Measurements from ENCODE around the gene NFATC4. TPM values are rescaled to one million over a fixed set of nuclear protein-coding genes. Genes with fewer than 3 reads are reported as not detected.

NFATC4 gene
- total and polyA plus RNA-seq, 2 experiments from 2014 or later, result 20.9 to 26.6 TPM

DNA sequence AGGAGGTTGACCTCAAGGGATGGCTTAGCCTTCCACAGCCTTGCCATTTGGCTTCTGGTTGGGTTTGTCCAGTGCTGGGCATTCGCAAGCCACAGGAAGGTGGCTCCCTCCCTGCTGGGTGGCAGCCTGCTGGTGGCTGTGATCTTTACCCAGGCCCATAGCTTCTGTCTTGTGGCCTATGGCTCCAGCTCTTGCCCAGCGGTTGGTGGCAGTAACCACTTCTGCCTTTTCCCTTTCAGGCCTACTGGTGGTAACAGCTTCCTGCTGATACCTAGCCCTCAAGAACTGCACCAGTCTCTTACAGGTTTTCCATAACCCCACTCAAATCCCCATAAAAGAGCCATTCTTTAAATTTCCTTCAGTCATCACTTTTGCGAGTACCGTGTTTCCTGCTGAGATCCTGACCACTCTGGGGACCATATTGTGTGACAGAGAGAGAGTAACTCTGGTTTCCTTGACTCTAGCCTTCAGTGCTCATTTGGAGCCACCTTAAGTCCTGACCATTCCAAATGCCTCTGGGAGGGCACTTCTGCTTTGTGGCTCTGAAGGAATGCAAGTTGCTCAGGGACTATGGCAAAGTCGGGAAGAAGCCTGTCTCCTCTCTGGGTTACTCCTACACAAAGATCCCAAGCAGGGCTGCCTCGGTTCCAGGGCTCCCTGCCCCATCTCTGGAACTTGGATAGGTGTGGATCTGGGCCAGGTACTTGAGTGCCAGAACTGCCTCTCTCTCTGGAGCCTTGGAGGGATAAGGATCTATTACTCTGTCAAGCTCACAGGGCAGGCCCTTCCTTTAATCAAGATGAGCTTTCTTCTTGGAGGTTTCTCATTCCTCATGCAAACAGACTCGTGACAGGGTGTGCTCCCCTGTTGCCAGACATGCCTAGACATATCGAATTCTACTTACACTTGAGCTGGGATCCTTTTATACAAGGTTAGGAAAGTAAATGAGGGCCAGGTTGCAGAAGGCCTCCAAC is 27.9 kb downstream of the NFATC4 start (continued):
- TF ChIP-seq, protein P1, sequence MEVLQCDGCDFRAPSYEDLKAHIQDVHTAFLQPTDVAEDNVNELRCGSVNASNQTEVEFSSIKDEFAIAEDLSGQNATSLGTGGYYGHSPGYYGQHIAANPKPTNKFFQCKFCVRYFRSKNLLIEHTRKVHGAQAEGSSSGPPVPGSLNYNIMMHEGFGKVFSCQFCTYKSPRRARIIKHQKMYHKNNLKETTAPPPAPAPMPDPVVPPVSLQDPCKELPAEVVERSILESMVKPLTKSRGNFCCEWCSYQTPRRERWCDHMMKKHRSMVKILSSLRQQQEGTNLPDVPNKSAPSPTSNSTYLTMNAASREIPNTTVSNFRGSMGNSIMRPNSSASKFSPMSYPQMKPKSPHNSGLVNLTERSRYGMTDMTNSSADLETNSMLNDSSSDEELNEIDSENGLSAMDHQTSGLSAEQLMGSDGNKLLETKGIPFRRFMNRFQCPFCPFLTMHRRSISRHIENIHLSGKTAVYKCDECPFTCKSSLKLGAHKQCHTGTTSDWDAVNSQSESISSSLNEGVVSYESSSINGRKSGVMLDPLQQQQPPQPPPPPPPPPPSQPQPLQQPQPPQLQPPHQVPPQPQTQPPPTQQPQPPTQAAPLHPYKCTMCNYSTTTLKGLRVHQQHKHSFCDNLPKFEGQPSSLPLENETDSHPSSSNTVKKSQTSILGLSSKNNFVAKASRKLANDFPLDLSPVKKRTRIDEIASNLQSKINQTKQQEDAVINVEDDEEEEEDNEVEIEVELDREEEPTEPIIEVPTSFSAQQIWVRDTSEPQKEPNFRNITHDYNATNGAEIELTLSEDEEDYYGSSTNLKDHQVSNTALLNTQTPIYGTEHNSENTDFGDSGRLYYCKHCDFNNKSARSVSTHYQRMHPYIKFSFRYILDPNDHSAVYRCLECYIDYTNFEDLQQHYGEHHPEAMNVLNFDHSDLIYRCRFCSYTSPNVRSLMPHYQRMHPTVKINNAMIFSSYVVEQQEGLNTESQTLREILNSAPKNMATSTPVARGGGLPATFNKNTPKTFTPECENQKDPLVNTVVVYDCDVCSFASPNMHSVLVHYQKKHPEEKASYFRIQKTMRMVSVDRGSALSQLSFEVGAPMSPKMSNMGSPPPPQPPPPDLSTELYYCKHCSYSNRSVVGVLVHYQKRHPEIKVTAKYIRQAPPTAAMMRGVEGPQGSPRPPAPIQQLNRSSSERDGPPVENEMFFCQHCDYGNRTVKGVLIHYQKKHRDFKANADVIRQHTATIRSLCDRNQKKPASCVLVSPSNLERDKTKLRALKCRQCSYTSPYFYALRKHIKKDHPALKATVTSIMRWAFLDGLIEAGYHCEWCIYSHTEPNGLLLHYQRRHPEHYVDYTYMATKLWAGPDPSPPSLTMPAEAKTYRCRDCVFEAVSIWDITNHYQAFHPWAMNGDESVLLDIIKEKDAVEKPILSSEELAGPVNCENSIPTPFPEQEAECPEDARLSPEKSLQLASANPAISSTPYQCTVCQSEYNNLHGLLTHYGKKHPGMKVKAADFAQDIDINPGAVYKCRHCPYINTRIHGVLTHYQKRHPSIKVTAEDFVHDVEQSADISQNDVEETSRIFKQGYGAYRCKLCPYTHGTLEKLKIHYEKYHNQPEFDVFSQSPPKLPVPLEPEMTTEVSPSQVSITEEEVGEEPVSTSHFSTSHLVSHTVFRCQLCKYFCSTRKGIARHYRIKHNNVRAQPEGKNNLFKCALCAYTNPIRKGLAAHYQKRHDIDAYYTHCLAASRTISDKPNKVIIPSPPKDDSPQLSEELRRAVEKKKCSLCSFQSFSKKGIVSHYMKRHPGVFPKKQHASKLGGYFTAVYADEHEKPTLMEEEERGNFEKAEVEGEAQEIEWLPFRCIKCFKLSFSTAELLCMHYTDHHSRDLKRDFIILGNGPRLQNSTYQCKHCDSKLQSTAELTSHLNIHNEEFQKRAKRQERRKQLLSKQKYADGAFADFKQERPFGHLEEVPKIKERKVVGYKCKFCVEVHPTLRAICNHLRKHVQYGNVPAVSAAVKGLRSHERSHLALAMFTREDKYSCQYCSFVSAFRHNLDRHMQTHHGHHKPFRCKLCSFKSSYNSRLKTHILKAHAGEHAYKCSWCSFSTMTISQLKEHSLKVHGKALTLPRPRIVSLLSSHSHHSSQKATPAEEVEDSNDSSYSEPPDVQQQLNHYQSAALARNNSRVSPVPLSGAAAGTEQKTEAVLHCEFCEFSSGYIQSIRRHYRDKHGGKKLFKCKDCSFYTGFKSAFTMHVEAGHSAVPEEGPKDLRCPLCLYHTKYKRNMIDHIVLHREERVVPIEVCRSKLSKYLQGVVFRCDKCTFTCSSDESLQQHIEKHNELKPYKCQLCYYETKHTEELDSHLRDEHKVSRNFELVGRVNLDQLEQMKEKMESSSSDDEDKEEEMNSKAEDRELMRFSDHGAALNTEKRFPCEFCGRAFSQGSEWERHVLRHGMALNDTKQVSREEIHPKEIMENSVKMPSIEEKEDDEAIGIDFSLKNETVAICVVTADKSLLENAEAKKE (CRISPR knock-in tag; IDR thresholded peaks at IDR 0.05), result no peak
- no peak for TF ChIP-seq ZNF331 (CRISPR knock-in tag; IDR thresholded peaks at IDR 0.05; ENCODE audit: low read depth)
- TF ChIP-seq, protein P2, sequence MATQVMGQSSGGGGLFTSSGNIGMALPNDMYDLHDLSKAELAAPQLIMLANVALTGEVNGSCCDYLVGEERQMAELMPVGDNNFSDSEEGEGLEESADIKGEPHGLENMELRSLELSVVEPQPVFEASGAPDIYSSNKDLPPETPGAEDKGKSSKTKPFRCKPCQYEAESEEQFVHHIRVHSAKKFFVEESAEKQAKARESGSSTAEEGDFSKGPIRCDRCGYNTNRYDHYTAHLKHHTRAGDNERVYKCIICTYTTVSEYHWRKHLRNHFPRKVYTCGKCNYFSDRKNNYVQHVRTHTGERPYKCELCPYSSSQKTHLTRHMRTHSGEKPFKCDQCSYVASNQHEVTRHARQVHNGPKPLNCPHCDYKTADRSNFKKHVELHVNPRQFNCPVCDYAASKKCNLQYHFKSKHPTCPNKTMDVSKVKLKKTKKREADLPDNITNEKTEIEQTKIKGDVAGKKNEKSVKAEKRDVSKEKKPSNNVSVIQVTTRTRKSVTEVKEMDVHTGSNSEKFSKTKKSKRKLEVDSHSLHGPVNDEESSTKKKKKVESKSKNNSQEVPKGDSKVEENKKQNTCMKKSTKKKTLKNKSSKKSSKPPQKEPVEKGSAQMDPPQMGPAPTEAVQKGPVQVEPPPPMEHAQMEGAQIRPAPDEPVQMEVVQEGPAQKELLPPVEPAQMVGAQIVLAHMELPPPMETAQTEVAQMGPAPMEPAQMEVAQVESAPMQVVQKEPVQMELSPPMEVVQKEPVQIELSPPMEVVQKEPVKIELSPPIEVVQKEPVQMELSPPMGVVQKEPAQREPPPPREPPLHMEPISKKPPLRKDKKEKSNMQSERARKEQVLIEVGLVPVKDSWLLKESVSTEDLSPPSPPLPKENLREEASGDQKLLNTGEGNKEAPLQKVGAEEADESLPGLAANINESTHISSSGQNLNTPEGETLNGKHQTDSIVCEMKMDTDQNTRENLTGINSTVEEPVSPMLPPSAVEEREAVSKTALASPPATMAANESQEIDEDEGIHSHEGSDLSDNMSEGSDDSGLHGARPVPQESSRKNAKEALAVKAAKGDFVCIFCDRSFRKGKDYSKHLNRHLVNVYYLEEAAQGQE (IDR thresholded peaks at IDR 0.05; ENCODE audit: unreplicated experiment), result no peak
- TF ChIP-seq JUNB (IDR thresholded peaks at IDR 0.05; ENCODE audit: unreplicated experiment), result no peak

Data from GM23338 (cell line).